Neuronal stem cell (in vitro differentiated cells): ENCODE results near the gene BBS9.

Source experiments
- DNase-seq: peaks from one replicate; pipeline ENCODE4 v3.0.0-alpha.2; 2013; ENCODE audit warnings: low spot score
- H2AFZ ChIP-seq: one replicate; pipeline ENCODE4 v1.6.1; 2013; ENCODE audit warnings: mild to moderate bottlenecking, low read length, inconsistent platforms
- H2AK5ac ChIP-seq: 2 replicates; pipeline ENCODE4 v1.6.1; 2013; ENCODE audit warnings: low read depth, mild to moderate bottlenecking, inconsistent platforms, low read length, moderate library complexity, mixed read lengths
- H2BK120ac ChIP-seq: 2 replicates; pipeline ENCODE4 v1.6.1; 2013; ENCODE audit warnings: low read depth, mild to moderate bottlenecking, inconsistent platforms, low read length, moderate library complexity, mixed read lengths
- H2BK12ac ChIP-seq: one replicate; pipeline ENCODE4 v1.6.1; 2013; ENCODE audit warnings: low read length, inconsistent platforms
- H2BK15ac ChIP-seq: 2 replicates; pipeline ENCODE4 v1.6.1; 2013; ENCODE audit warnings: mild to moderate bottlenecking, low read length, inconsistent platforms, mixed read lengths
- H2BK5ac ChIP-seq: one replicate; pipeline ENCODE4 v1.6.1; 2013; ENCODE audit warnings: inconsistent platforms, mild to moderate bottlenecking, low read length, moderate library complexity
- H3K14ac ChIP-seq: one replicate; pipeline ENCODE4 v1.6.1; 2013; ENCODE audit warnings: low read length, inconsistent platforms
- H3K18ac ChIP-seq: 2 replicates; pipeline ENCODE4 v1.6.1; 2013; ENCODE audit warnings: low read length, inconsistent platforms
- H3K23ac ChIP-seq: 2 replicates; pipeline ENCODE4 v1.6.1; 2013; ENCODE audit warnings: low read depth, mild to moderate bottlenecking, mixed read lengths, low read length, inconsistent platforms; ENCODE audit not compliant: poor library complexity
- H3K27ac ChIP-seq: replicated peaks from 3 replicates; pipeline ENCODE4 v1.5.1; 2013; ENCODE audit warnings: low read length, inconsistent platforms
- H3K27me3 ChIP-seq, 3 experiments: 2 replicates each; pipeline ENCODE4 v1.6.1; 2013; ENCODE audit warnings: low read length in 3 of 3, mild to moderate bottlenecking in 2 of 3, inconsistent platforms in 1 of 3, low read depth in 1 of 3, mixed read lengths in 1 of 3, moderate library complexity in 1 of 3; ENCODE audit not compliant: control insufficient read depth in 3 of 3, insufficient read depth in 3 of 3
- H3K36me3 ChIP-seq, 2 donors: replicated peaks in 1 of 2; 2 replicates each; pipeline ENCODE4 v1.6.1; 2013; ENCODE audit warnings: low read length in 2 of 2; ENCODE audit not compliant: control insufficient read depth in 2 of 2, insufficient read depth in 2 of 2
- H3K4ac ChIP-seq: 2 replicates; pipeline ENCODE4 v1.6.1; 2013; ENCODE audit warnings: inconsistent platforms, mild to moderate bottlenecking, low read length, moderate library complexity
- H3K4me1 ChIP-seq, 2 donors: 1 replicate in 1 of 2; 2 replicates in 1 of 2; pipeline ENCODE4 v1.6.1; 2013; ENCODE audit warnings: low read length in 2 of 2, low read depth in 1 of 2; ENCODE audit not compliant: control insufficient read depth in 2 of 2, insufficient read depth in 1 of 2
- H3K4me2 ChIP-seq: one replicate; pipeline ENCODE4 v1.6.1; 2013; ENCODE audit warnings: mild to moderate bottlenecking, low read length, inconsistent platforms; ENCODE audit not compliant: insufficient read depth, poor library complexity, severe bottlenecking
- H3K4me3 ChIP-seq, 2 donors: 2 replicates each; pipeline ENCODE4 v1.5.1; 2013; ENCODE audit warnings: low read length in 2 of 2, mild to moderate bottlenecking in 2 of 2, inconsistent platforms in 1 of 2, moderate library complexity in 1 of 2
- H3K79me1 ChIP-seq: one replicate; pipeline ENCODE4 v1.6.1; 2013; ENCODE audit warnings: low read depth, mild to moderate bottlenecking, inconsistent platforms, low read length, moderate library complexity
- H3K9ac ChIP-seq: one replicate; pipeline ENCODE4 v1.6.1; 2013; ENCODE audit warnings: mild to moderate bottlenecking, low read depth, low read length, inconsistent platforms; ENCODE audit not compliant: poor library complexity
- H3K9me3 ChIP-seq, 2 donors: replicated peaks in 1 of 2; 2 replicates each; pipeline versions ENCODE3 to v1.6.1; 2013; ENCODE audit warnings: low read length in 2 of 2, mild to moderate bottlenecking in 2 of 2, inconsistent platforms in 1 of 2, low read depth in 1 of 2, mixed read lengths in 1 of 2, moderate library complexity in 1 of 2; ENCODE audit not compliant: control insufficient read depth in 2 of 2, insufficient read depth in 1 of 2
- H4K8ac ChIP-seq: one replicate; pipeline ENCODE4 v1.6.1; 2013; ENCODE audit warnings: low read depth, mild to moderate bottlenecking, inconsistent platforms, low read length, moderate library complexity
- H4K91ac ChIP-seq: one replicate; pipeline ENCODE4 v1.6.1; 2013; ENCODE audit warnings: low read length, low read depth, mild to moderate bottlenecking, inconsistent platforms; ENCODE audit not compliant: poor library complexity
- WGBS, 2 donors: extraction: QIAGEN DNeasy Blood & Tissue Kit; methylation state at CpG; one replicate each; pipeline ENCODE4 v1.1.7; 2013; ENCODE audit warnings: missing lambda C conversion rate in 2 of 2, mixed read lengths in 1 of 2; ENCODE audit not compliant: insufficient read length in 2 of 2, insufficient replicate concordance in 1 of 2; ENCODE audit errors: extremely low coverage in 2 of 2; 5-methylcytosine and 5-hydroxymethylcytosine counted together

BBS9 gene

DNA sequence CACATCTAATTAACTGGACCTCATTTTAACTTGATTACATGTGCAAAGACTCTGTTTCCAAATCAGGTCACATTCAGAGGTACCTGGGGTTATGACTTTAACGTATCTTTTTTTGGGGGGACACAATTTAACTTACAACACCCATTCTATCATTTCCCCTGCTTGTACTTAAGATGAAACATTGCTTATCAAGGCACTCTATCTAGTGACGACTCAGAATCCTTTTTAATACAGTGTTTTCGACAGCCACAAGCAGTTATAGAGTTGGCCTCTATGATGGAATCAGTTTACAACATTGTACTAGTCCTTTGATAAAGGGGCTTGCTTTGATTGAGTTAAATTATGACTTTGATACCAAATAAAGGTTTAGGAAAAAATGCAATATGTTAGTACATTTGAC, 22.7 kb downstream of the BBS9 start:
- H4K91ac ChIP-seq, result no peak overlapping the region
- H3K79me1 ChIP-seq, result no peaks in the 10 kb centered on the region
- no peak overlapping the region for H3K9ac ChIP-seq
- no CpG with 5 or more reads among the region's 3 CpGs for WGBS, 2 donors
- no peak overlapping the region for H3K27ac ChIP-seq
- no peak overlapping the region for H4K8ac ChIP-seq
- H3K18ac ChIP-seq, result no peak overlapping the region
- H2AFZ ChIP-seq, result no peak overlapping the region
- H2BK15ac ChIP-seq, result no peak overlapping the region
- no peak overlapping the region for H3K23ac ChIP-seq
- no peak for DNase-seq
- no peak overlapping the region for H3K14ac ChIP-seq
- no peak overlapping the region for H2AK5ac ChIP-seq
- no peak overlapping the region for H3K4ac ChIP-seq
- no peak overlapping the region for H2BK5ac ChIP-seq
- no peaks in the 10 kb centered on the region for H3K27me3 ChIP-seq
- H3K4me3 ChIP-seq, result no peak overlapping the region
- no peak overlapping the region for H2BK12ac ChIP-seq
- H2BK120ac ChIP-seq, result no peak overlapping the region
- no peaks in the 10 kb centered on the region for H3K4me1 ChIP-seq
- H3K9me3 ChIP-seq, result no peaks in the 10 kb centered on the region
- H3K4me2 ChIP-seq, result no peak overlapping the region
- H3K36me3 ChIP-seq, result no peaks in the 10 kb centered on the region

- H3K4me2 ChIP-seq, result no peak overlapping the region
- H3K9ac ChIP-seq, result no peak overlapping the region
- no peak overlapping the region for H2BK15ac ChIP-seq
- no peak overlapping the region for H3K4ac ChIP-seq
- H2BK5ac ChIP-seq, result no peak overlapping the region
- no peak overlapping the region for H3K18ac ChIP-seq
- H3K23ac ChIP-seq, result no peak overlapping the region
- H3K4me3 ChIP-seq, result no peak overlapping the region
- no peak overlapping the region for H2AK5ac ChIP-seq
- peaks cover 0 to 4% of the 10 kb centered on the region in 2 donors for H3K4me1 ChIP-seq
- H3K27ac ChIP-seq, result no peak overlapping the region
- no peak overlapping the region for H2AFZ ChIP-seq
- H3K9me3 ChIP-seq, result no peaks in the 10 kb centered on the region
- no peak overlapping the region for H4K91ac ChIP-seq
- H4K8ac ChIP-seq, result no peak overlapping the region
- no peak overlapping the region for H3K14ac ChIP-seq
- no peaks in the 10 kb centered on the region for H3K36me3 ChIP-seq
- no peak overlapping the region for H2BK120ac ChIP-seq
- no CpG with 5 or more reads among the region's 2 CpGs for WGBS, 2 donors
- no peaks in the 10 kb centered on the region for H3K79me1 ChIP-seq
- no peak overlapping the region for H2BK12ac ChIP-seq
- H3K27me3 ChIP-seq, result no peaks in the 10 kb centered on the region
- no peak for DNase-seq
These were observed 26.4 kb downstream of the BBS9 start for GRCh38 chr7:33155811-33156210.

DNA sequence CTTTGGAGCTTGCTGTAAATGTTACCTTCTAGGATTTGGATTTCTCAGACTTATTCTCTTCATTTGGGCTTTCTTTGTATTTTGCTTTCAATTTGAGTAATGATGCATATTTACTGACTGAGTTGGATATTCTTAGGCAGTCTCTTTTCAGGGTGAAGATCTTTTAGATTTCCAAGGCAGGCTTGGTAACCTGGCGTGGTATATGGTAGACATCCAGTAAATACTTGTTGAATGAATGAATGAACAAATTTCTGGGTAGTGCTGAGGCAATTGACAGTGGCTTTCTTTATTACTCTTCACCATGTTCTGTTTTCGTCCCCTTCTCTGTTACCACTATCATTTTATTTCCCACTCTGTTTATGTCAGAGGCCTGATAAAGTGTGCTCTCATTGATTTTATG, 27.1 kb downstream of the BBS9 start:
- Histone ChIP-seq H2BK5ac (no peak overlapping the region), H2AFZ (no peak overlapping the region), H2BK12ac (no peak overlapping the region), H3K4me2 (no peak overlapping the region), H4K91ac (no peak overlapping the region), H3K4ac (no peak overlapping the region), H3K4me3 (no peak overlapping the region), H2AK5ac (no peak overlapping the region), H2BK120ac (no peak overlapping the region), H3K9ac (no peak overlapping the region), H3K18ac (no peak overlapping the region), H3K79me1 (no peaks in the 10 kb centered on the region), H2BK15ac (no peak overlapping the region), H3K14ac (no peak overlapping the region), H3K27me3 (no peaks in the 10 kb centered on the region), H3K4me1 (peaks cover 0 to 4% of the 10 kb centered on the region in 2 donors), H3K23ac (no peak overlapping the region), H3K9me3 (no peaks in the 10 kb centered on the region), H4K8ac (no peak overlapping the region), H3K36me3 (no peaks in the 10 kb centered on the region), H3K27ac (no peak overlapping the region)
- DNase-seq, result no peak
- no CpG with 5 or more reads among the region's 2 CpGs for WGBS, 2 donors

GRCh38 chr7:33157311-33157710, 27.9 kb downstream of the BBS9 start:
- no peak overlapping the region for H3K18ac ChIP-seq
- no peak overlapping the region for H3K23ac ChIP-seq
- no peak overlapping the region for H3K4me2 ChIP-seq
- WGBS, 2 donors, result no CpG with 5 or more reads among the region's 1 CpG
- H3K4me3 ChIP-seq, result no peak overlapping the region
- H3K14ac ChIP-seq, result no peak overlapping the region
- H3K9me3 ChIP-seq, result no peaks in the 10 kb centered on the region
- no peak overlapping the region for H4K8ac ChIP-seq
- no peak overlapping the region for H2AFZ ChIP-seq
- no peaks in the 10 kb centered on the region for H3K79me1 ChIP-seq
- no peak overlapping the region for H2AK5ac ChIP-seq
- no peaks in the 10 kb centered on the region for H3K36me3 ChIP-seq
- H3K9ac ChIP-seq, result no peak overlapping the region
- H3K27ac ChIP-seq, result no peak overlapping the region
- H2BK12ac ChIP-seq, result no peak overlapping the region
- H2BK15ac ChIP-seq, result no peak overlapping the region
- no peak for DNase-seq
- H3K4me1 ChIP-seq, result peaks cover 0 to 4% of the 10 kb centered on the region in 2 donors
- H2BK5ac ChIP-seq, result no peak overlapping the region
- H4K91ac ChIP-seq, result no peak overlapping the region
- H3K27me3 ChIP-seq, result no peaks in the 10 kb centered on the region
- H2BK120ac ChIP-seq, result no peak overlapping the region
- no peak overlapping the region for H3K4ac ChIP-seq
